Neural progenitor cell (in vitro differentiated cells): ENCODE measurements around the gene MAP3K4. TPM values are rescaled to one million over a fixed set of nuclear protein-coding genes. Genes with fewer than 3 reads are reported as not detected.

Experiments used
- DNase-seq: peaks from one replicate; pipeline ENCODE4 v3.0.0-alpha.2; 2016; ENCODE audit warnings: low spot score
- H2AFZ ChIP-seq: fragments of 200-600 bp; sonication (generic); replicated peaks from 2 replicates; pipeline ENCODE4 v1.6.1; 2016; ENCODE audit warnings: antibody characterized with exemption
- H3F3A ChIP-seq: fragments of 200-600 bp; sonication (generic); 2 replicates; pipeline ENCODE4 v1.6.1; 2016; ENCODE audit warnings: antibody characterized with exemption, low read depth
- H3K27ac ChIP-seq: fragments of 200-600 bp; sonication (generic); 2 replicates; pipeline ENCODE4 v1.5.1; 2016; ENCODE audit warnings: mild to moderate bottlenecking
- H3K27me3 ChIP-seq: fragments of 200-600 bp; sonication (generic); 2 replicates; pipeline ENCODE4 v1.6.1; 2016; ENCODE audit warnings: mild to moderate bottlenecking, moderate library complexity
- H3K36me3 ChIP-seq: fragments of 200-600 bp; sonication (generic); 2 replicates; pipeline ENCODE4 v1.5.1; 2016
- H3K4me1 ChIP-seq: fragments of 200-600 bp; sonication (generic); 2 replicates; pipeline ENCODE4 v1.6.1; 2016; ENCODE audit warnings: mixed run types
- H3K4me2 ChIP-seq: fragments of 200-600 bp; sonication (generic); 2 replicates; pipeline ENCODE4 v1.6.1; 2016
- H3K4me3 ChIP-seq: fragments of 200-600 bp; sonication (generic); 2 replicates; pipeline ENCODE4 v1.5.1; 2016
- H3K79me2 ChIP-seq: fragments of 200-600 bp; sonication (generic); 2 replicates; pipeline ENCODE4 v1.6.1; 2016; ENCODE audit warnings: low read depth
- H3K9ac ChIP-seq: fragments of 200-600 bp; sonication (generic); 2 replicates; pipeline ENCODE4 v1.6.1; 2016
- H3K9me3 ChIP-seq: fragments of 200-600 bp; sonication (generic); 2 replicates; pipeline ENCODE4 v1.5.1; 2016; ENCODE audit warnings: low read depth
- H4K20me1 ChIP-seq: fragments of 200-600 bp; sonication (generic); 2 replicates; pipeline ENCODE4 v1.6.1; 2016; ENCODE audit warnings: low read depth
- H3K27ac Mint-ChIP-seq: 3 replicates; pipeline ENCODE4 v1.8.0; 2021; ENCODE audit warnings: mixed read lengths
- H3K27me3 Mint-ChIP-seq: 2 replicates; pipeline ENCODE4 v1.8.0; 2022; ENCODE audit warnings: low read depth, mild to moderate bottlenecking, inconsistent platforms, moderate library complexity, mixed read lengths; ENCODE audit not compliant: insufficient read depth
- H3K36me3 Mint-ChIP-seq: 3 replicates; pipeline ENCODE4 v1.8.0; 2021; ENCODE audit warnings: mixed read lengths
- H3K4me1 Mint-ChIP-seq: 3 replicates; pipeline ENCODE4 v1.8.0; 2021; ENCODE audit warnings: mixed read lengths
- H3K4me3 Mint-ChIP-seq: 3 replicates; pipeline ENCODE4 v1.8.0; 2021; ENCODE audit warnings: mild to moderate bottlenecking, moderate library complexity, mixed read lengths
- H3K9me3 Mint-ChIP-seq: 3 replicates; pipeline ENCODE4 v1.8.0; 2020; ENCODE audit warnings: mixed read lengths
- EZH2 ChIP-seq: fragments of 200-600 bp; sonication (generic); IDR thresholded peaks from 2 replicates; pipeline ENCODE4 v1.6.1; 2017; ENCODE audit warnings: antibody characterized with exemption, mild to moderate bottlenecking, moderate library complexity
- EZH2phosphoT487 ChIP-seq: fragments of 200-600 bp; sonication (generic); IDR thresholded peaks from 2 replicates; pipeline ENCODE4 v1.6.1; 2017; ENCODE audit warnings: antibody characterized with exemption
- total RNA-seq: library from RNA; depleted of rRNA; stranded (reverse); fragments of >200 nt; gene quantifications from 2 replicates; pipeline ENCODE4 v1.2.3, GENCODE V29; 2015; ENCODE audit warnings: low replicate concordance
- TF ChIP-seq, protein P1 (sequence below): fragments of 200-600 bp; sonication (generic); IDR thresholded peaks from 2 replicates; pipeline ENCODE4 v1.5.1; 2017; ENCODE audit warnings: antibody characterized with exemption, mild to moderate bottlenecking

Gene MAP3K4
- total RNA-seq, 1 donor from 2014 or later: 59.6 TPM

DNA sequence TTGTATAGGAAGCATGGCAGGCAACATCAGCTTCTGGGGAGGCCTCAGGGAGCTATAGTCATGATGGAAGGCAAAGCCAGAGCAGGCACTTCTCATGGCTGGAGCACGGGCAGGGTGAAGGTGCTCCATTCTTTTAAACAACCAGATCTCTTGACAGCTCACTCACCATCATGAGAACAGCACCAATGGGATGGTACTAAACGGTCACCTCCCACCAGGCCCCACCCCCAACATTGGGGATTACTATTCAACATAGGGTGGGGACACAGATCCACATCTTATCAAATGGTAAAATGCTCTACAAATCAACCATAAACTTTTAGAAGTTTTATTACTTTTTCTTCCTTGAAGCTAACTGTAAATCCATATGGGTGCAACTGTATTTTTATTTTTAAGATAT lies 61.5 kb downstream of the MAP3K4 start:
- Histone ChIP-seq H3K4me3 (no peak overlapping the region), H3K79me2 (peaks cover 8% of the 10 kb centered on the region), H3K4me1 (no peaks in the 10 kb centered on the region), H3K4me2 (no peak overlapping the region), H3K27ac (no peak overlapping the region), H3K27me3 (no peaks in the 10 kb centered on the region), H3K36me3 (no peaks in the 10 kb centered on the region), H4K20me1 (peaks cover 6% of the 10 kb centered on the region), H3K9ac (no peak overlapping the region), H3K9me3 (no peaks in the 10 kb centered on the region), H2AFZ (no peak overlapping the region), H3F3A (no peaks in the 10 kb centered on the region)
- H3K27ac Mint-ChIP-seq: no peak overlapping the region
- TF ChIP-seq EZH2: no peak
- no peak for TF ChIP-seq EZH2phosphoT487
- TF ChIP-seq, protein P1, sequence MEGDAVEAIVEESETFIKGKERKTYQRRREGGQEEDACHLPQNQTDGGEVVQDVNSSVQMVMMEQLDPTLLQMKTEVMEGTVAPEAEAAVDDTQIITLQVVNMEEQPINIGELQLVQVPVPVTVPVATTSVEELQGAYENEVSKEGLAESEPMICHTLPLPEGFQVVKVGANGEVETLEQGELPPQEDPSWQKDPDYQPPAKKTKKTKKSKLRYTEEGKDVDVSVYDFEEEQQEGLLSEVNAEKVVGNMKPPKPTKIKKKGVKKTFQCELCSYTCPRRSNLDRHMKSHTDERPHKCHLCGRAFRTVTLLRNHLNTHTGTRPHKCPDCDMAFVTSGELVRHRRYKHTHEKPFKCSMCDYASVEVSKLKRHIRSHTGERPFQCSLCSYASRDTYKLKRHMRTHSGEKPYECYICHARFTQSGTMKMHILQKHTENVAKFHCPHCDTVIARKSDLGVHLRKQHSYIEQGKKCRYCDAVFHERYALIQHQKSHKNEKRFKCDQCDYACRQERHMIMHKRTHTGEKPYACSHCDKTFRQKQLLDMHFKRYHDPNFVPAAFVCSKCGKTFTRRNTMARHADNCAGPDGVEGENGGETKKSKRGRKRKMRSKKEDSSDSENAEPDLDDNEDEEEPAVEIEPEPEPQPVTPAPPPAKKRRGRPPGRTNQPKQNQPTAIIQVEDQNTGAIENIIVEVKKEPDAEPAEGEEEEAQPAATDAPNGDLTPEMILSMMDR: no peak
- H3K9me3 Mint-ChIP-seq: no peaks in the 10 kb centered on the region
- no peaks in the 10 kb centered on the region for H3K27me3 Mint-ChIP-seq
- no peak for DNase-seq
- H3K4me1 Mint-ChIP-seq: no peaks in the 10 kb centered on the region
- no peak overlapping the region for H3K4me3 Mint-ChIP-seq
- H3K36me3 Mint-ChIP-seq: peaks cover 30% of the 10 kb centered on the region

DNA sequence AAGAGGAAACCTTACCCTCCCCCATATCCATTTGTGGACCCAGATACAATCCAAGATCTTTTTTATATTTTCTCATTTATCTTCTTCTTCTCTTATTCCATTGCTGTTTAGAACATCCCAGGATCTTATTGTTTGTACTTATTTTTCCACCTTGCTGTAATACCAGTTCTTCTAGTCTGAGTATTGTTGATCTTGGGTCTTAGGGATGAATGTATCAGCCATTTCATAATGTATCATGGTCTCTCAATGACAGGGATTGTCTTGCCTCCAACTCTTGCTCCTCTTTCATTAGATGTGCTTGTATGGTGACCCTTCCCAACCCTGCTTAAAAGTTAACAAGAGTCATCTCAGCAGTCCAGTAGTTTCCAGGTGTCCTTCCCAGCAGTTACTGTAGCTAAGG lies 63.3 kb downstream of the MAP3K4 start:
- Mint-ChIP-seq H3K36me3 (peaks cover 21% of the 10 kb centered on the region), H3K27ac (no peak overlapping the region), H3K4me3 (no peak overlapping the region), H3K9me3 (no peaks in the 10 kb centered on the region), H3K27me3 (no peaks in the 10 kb centered on the region), H3K4me1 (no peaks in the 10 kb centered on the region)
- TF ChIP-seq, protein P1: no peak
- TF ChIP-seq EZH2phosphoT487 (no peak), EZH2 (no peak)
- Histone ChIP-seq H3K9ac (no peak overlapping the region), H3K36me3 (no peaks in the 10 kb centered on the region), H3K79me2 (peaks cover 16% of the 10 kb centered on the region), H3K27me3 (no peaks in the 10 kb centered on the region), H3K27ac (no peak overlapping the region), H3K9me3 (no peaks in the 10 kb centered on the region), H3F3A (no peaks in the 10 kb centered on the region), H3K4me3 (no peak overlapping the region), H4K20me1 (peaks cover 6% of the 10 kb centered on the region), H2AFZ (no peak overlapping the region), H3K4me2 (no peak overlapping the region), H3K4me1 (no peaks in the 10 kb centered on the region)
- no peak for DNase-seq

DNA sequence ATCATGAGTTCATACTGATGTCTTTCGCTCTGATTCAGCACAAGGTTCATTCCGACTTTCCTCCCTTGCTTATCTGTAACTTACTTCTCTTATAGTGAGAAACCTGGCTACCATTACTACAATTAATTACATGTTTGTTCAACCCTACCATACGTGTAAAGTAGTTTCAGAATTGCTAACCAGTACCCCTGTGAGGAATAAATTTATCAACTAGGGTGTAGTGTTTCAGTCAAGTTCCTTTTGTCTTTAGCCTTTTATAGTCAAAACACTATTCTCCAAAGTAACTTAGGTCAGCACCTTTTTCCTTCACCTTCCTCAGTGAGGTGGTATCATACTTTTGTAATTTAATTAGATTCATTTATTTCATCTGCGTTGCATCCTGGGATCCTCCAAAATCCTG lies 64.9 kb downstream of the MAP3K4 start:
- Mint-ChIP-seq H3K27ac (no peak overlapping the region), H3K4me3 (no peak overlapping the region), H3K36me3 (peaks cover 19% of the 10 kb centered on the region), H3K4me1 (no peaks in the 10 kb centered on the region), H3K9me3 (peaks cover 1% of the 10 kb centered on the region), H3K27me3 (no peaks in the 10 kb centered on the region)
- H3K79me2 ChIP-seq: peaks cover 16% of the 10 kb centered on the region
- H3K9me3 ChIP-seq: no peaks in the 10 kb centered on the region
- TF ChIP-seq EZH2 (no peak), EZH2phosphoT487 (no peak)
- TF ChIP-seq, protein P1: no peak
- H3K36me3 ChIP-seq: no peaks in the 10 kb centered on the region
- no peaks in the 10 kb centered on the region for H3K27me3 ChIP-seq
- no peaks in the 10 kb centered on the region for H3K4me1 ChIP-seq
- no peak overlapping the region for H3K27ac ChIP-seq
- no peak for DNase-seq
- no peak overlapping the region for H3K4me3 ChIP-seq
- no peak overlapping the region for H3K9ac ChIP-seq
- H3K4me2 ChIP-seq: no peak overlapping the region
- no peak overlapping the region for H2AFZ ChIP-seq
- H3F3A ChIP-seq: no peaks in the 10 kb centered on the region
- H4K20me1 ChIP-seq: peaks cover 6% of the 10 kb centered on the region
